ENCODE data around the gene DLGAP4.

- TF ChIP-seq LEF1 (IDR thresholded peaks at IDR 0.05; ENCODE audit: borderline replicate concordance) (no peak), HDGF (IDR thresholded peaks at IDR 0.05; ENCODE audit: borderline replicate concordance) (no peak), SP1 (IDR thresholded peaks at IDR 0.05) (no peak), L3MBTL2 (conservative IDR thresholded peaks at IDR 0.05) (no peak), NFRKB (IDR thresholded peaks at IDR 0.05) (no peak)
- TF ChIP-seq, protein P1, sequence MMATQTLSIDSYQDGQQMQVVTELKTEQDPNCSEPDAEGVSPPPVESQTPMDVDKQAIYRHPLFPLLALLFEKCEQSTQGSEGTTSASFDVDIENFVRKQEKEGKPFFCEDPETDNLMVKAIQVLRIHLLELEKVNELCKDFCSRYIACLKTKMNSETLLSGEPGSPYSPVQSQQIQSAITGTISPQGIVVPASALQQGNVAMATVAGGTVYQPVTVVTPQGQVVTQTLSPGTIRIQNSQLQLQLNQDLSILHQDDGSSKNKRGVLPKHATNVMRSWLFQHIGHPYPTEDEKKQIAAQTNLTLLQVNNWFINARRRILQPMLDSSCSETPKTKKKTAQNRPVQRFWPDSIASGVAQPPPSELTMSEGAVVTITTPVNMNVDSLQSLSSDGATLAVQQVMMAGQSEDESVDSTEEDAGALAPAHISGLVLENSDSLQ (IDR thresholded peaks at IDR 0.05), result no peak
Measured at GRCh38 chr20:36447101-36447500, 141.0 kb downstream of the DLGAP4 start.
